GM06990 (cell line): ENCODE measurements around the gene GPR17.

Experiments
- DNase-seq: peaks from one replicate; pipeline ENCODE4 v3.0.0-alpha.2; 2011; ENCODE audit not compliant: insufficient read length; ENCODE audit errors: extremely low read depth
- H3K27me3 ChIP-seq: replicated peaks from 2 replicates; pipeline ENCODE4 v1.6.0; 2011; ENCODE audit warnings: low read length; ENCODE audit not compliant: control insufficient read depth, insufficient read depth
- H3K36me3 ChIP-seq: 2 replicates; pipeline ENCODE4 v1.5.1; 2011; ENCODE audit warnings: low read length; ENCODE audit not compliant: control insufficient read depth, insufficient read depth
- H3K4me3 ChIP-seq: replicated peaks from 2 replicates; pipeline ENCODE4 v1.5.1; 2011; ENCODE audit warnings: low read depth, mild to moderate bottlenecking, control low read depth, low read length
- CTCF ChIP-seq: IDR thresholded peaks from 2 replicates; pipeline ENCODE4 v1.5.1; 2011; ENCODE audit warnings: low read length, control low read depth, mild to moderate bottlenecking, inconsistent platforms; ENCODE audit not compliant: insufficient read depth, poor library complexity, severe bottlenecking

The GPR17 gene

DNA sequence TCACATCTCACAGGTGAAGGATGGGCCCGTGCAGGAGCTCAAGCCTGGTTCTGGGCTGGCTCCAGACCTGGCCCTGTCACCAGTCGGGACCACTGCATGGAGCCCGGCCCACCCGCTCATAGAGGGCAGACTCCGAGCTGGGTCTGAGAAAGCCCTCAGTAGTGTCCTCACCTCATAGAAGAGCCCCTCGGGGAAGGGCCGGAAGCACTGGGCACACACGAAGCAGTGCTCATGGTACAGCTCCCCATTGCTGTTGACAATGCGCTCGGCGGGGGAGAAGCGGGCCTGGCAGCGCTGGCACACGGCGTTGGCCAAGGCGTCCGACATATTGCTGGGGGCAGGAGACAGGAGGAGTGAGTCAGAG is 11.3 kb downstream of the GPR17 start:
- no peak overlapping the region for H3K4me3 ChIP-seq
- H3K27me3 ChIP-seq = 0 out of 2 replicates have a peak, but pooled peaks cover 2% of the 10 kb centered on the region
- no peak for TF ChIP-seq CTCF
- no peak for DNase-seq
- no peaks in the 10 kb centered on the region for H3K36me3 ChIP-seq

DNA sequence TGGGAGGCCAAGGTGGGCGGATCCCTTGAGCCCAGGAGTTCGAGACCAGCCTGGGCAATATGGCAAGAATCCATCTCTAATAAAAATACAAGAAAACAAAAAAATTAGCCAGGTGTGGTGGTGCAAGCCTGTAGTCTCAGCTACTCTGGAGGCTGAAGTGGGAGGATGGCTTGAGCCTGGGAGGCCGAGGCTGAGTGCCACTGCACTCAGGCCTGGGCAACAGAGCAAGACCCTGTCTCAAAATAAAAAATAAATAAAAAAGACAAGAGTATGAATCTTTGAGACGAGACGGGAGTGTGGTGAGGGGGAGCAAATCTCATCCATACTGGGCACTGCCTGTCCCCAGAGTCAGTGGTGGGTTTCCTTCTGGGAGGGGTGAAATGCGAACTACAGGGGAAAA is 12.2 kb downstream of the GPR17 start:
- no peak for DNase-seq
- H3K36me3 ChIP-seq = no peaks in the 10 kb centered on the region
- peaks cover under 1% of the 10 kb centered on the region; the same call in 1 of the 2 replicates for H3K27me3 ChIP-seq
- no peak overlapping the region for H3K4me3 ChIP-seq
- TF ChIP-seq CTCF = no peak

DNA sequence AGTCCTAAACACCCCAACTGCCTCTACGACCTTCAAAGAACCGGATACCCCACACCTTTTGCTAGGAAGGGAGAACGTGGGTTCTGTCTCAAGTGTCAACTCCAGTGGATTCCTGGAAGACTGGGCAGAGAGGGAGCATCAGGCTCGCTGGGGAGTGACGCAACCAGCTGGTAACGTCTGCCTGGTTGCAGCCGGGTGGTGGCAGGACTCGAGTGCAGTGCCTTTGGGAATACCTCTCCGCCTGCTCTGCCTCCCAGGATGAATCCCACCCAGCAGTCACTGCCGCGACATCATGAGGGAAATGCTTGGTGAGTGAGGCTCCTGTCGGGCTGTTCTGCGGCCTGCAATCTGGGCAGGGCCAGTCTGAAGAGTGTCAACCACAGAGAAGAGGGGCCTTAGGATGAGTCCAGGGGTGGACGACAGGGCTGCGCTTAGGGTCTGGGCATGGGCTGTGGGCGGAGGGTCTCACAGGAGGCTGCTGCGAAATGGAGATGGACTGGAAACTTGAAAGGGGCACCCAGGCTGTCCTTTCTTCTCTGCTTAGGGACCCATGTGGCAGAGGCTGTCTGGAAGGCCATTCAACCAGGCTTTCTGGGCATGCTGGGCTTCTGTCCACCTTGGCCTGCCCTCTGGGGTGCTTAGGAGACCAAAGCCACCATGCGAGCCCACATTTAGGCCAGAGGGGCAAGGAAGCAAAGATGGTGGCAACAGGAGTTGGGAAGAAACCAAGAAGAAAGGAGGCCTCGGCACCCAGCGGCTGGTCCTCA is 12.9 kb downstream of the GPR17 start:
- H3K27me3 ChIP-seq = peaks cover 2% of the 10 kb centered on the region; the same call in 1 of the 2 replicates
- TF ChIP-seq CTCF = no peak
- DNase-seq = no peak
- H3K4me3 ChIP-seq = no peak overlapping the region
- H3K36me3 ChIP-seq = no peaks in the 10 kb centered on the region

- DNase-seq = no peak
- no peaks in the 10 kb centered on the region for H3K36me3 ChIP-seq
- peaks cover 2% of the 10 kb centered on the region; the same call in 1 of the 2 replicates for H3K27me3 ChIP-seq
- no peak for TF ChIP-seq CTCF
- no peak overlapping the region for H3K4me3 ChIP-seq
Measured at GRCh38 chr2:127659408-127660290, 13.7 kb downstream of the GPR17 start.

- Histone ChIP-seq H3K36me3 (no peaks in the 10 kb centered on the region), H3K27me3 (peaks cover 2% of the 10 kb centered on the region; the same call in 1 of the 2 replicates), H3K4me3 (no peak overlapping the region)
- DNase-seq = no peak
- no peak for TF ChIP-seq CTCF
Measured at GRCh38 chr2:127660291-127660578, 14.3 kb downstream of the GPR17 start.
